Measurements from ENCODE around the gene PLPP3.

PLPP3 gene

DNA sequence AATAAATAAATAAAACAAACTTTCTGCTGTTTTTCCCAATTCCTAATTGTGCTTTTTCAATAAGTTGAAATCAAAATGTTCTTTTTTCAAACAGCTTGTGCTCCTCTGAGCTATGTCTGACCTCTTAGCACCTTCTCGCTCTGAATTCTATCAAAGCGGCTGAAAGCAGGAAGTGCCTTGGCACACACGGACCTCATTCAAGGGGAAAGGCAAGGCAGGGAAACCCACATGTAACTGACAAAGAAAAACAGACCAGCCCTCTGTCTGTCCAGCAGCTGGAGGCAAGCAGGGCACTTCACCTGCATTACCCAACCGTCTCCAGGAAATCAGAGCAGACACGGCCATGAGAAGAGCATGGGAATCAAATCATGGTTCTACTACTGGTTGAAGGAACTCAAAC lies 56.7 kb downstream of the PLPP3 start:
- no peak for DNase-seq (ENCODE audit: low read depth)

DNA sequence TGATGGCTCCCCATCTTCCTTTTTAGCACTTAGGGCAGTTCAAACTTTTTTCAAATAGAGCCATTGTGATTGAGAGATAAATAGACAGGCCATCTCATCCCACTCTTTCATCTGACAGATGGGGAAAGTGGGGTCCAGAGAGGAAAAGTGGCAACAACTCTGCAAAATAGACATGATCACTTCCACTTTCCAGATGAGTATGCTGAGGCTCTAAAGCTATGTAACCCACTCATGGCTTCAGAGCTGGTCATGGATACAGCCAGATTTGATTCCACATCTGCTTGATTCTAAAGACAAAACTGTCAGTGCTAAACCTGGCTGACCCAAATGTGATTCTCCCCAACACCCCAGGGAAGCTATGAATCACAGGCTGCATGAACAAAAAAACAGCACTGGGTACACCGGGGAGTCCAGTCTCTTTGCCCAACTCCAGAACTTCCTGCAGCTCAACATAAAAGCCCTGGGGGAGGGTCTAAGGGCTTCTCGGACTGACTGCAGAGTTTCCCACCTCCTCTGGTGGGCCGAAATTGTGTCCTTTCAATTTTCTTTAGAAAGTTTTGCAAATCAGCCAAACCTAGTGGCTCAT lies 59.3 kb downstream of the PLPP3 start:
- DNase-seq (ENCODE audit: low read depth) = no peak

DNA sequence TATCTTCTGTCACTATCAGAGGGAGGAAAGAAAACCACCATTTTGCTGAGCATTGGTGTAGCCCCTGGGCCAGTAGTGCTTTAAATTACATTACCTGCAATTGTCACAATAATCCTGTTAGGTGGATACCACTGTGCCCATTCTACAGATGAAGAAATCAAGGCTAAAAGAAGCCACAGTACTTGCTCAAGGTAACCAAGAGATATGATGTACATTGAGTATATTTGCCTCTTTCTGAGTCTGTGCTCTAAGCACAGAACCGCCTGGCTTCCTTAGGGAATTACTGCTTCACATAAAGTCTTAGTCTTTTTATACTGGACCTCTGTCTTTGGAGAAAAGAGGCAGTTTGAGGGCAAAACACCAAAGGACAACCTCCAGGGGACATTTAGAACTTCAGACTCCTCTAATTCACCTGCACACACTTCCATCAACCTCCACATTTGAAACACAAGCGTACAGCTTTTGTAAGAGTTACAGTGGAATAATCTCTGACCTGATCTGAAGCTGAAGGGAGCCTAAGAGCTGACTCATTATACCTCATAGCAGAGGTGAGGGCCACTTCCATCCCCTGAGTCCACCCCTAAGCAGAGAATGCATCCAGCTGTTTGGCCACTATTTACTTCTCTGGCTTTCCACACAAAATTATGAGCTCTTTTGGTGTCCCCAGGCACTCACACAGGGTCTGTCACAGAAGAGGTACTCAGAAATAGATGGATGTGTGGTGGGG lies 61.8 kb downstream of the PLPP3 start:
- DNase-seq (ENCODE audit: low read depth) = no peak

DNA sequence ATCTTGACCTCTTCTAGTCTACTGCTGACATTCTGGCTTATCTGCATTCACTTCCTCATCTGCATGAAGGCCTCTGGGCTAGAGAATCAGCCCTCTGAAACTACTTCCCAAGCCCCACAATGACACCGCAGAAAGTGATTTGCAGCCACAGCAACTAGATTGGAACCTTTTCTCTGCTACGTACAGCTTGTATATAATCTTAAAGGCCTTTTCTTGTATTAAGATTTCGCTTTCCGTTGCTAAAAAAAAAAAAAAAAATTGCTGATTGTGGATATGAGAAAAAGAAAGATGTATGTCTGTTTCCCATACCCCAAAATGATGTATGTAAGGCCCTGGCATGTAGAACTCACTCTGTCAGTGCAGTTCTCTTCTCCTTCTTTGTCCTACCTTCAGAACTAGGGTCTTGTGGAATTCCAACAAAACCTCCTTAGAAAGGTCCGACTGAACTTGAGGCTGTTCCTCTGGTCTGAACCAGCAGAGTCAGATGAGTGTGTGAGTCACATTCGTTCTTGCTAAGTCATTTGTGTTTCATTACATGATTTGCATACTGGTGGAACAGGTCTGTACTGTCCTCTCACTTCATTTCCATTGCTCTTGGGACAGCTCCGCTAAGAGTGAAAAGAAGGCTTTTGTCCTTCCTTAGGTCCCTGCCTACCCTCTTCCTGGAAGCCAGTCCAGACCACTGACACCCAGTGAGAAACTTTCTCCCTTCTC lies 62.7 kb downstream of the PLPP3 start:
- DNase-seq (ENCODE audit: low read depth) = no peak

DNA sequence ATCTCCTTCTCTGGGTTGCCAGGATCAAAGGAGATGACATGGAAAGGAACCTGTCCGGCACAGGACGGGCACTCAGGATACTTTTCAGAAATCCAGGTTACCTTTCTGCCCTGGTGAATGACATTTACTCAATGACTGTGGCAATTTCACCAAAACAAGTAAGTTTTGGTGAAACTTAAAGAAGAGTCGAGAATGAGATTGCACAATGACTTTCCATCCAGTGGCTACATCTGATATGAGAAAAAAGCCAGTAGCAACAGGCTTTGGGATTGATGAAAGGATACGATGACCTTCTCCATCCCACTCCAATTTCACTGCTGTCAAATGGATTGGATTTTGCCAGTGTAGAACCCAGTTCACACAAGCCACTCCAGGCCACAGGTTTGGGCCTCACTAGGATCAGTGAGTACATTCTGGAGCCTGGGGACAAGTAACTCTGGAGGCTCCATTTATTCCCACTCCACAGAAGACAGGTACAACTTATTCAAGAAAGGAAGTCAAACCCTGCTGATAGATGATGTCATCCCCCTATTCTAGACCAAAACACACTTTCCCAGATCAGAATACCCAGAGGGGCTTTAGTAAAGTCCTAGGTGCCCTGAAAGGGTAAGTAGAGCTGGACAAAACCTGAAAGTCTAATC lies 63.3 kb downstream of the PLPP3 start:
- no peak for DNase-seq (ENCODE audit: low read depth)

DNA sequence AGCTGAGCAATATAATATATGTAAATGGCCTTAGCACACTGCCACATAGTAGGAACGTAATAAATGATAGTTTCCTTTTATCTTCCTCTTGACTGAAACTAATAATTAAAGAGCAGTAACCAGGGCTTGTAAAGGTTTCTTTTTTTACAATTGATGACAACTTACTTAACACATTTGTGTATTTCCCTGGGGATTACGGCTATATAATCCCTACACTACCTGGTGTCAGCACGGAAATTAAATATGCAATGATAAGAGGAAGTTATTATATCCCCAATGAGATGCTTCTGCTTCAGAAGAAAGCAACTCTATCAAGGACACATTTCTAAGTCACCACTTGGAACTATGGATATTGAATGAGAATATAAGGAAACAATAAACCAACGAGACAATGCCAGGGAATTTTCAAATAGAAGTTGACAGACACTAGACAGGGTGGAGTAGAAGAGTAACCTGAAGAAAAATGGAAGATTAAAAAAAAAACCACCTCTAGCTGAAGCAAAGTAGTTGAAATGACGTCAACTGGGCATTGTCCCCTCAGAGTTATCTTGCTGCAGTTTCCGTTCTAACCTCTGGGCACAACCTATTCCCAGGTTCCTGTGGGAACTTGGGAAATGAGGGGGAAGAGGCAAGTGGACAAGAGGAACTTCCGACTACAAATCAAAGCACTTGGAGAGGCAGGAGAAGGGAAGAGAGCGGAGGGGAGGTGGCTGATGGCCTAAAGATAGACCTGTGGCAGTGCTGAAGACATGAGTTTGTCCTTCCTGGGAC lies 66.5 kb downstream of the PLPP3 start:
- no peak for DNase-seq (ENCODE audit: low read depth)

DNA sequence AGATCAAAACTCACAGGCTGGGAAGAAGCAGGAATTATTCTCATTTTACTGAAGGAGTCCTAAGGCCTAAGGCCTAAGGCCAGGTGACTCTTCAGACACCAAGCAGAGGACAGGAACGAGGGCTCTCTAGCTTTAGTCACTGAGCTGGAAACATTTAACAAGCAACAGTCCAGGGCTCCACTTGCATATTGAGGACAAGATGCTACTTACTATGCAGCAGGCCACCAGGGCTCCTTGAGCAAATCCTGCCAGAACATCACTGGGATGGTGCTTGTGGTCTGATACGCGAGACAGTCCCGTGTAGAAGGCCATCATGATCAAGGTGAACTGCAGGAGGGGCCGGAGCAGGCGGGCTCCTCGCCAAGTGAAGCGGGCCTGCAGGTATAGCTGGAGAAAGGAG lies 67.6 kb downstream of the PLPP3 start:
- no peak for DNase-seq (ENCODE audit: low read depth)

DNA sequence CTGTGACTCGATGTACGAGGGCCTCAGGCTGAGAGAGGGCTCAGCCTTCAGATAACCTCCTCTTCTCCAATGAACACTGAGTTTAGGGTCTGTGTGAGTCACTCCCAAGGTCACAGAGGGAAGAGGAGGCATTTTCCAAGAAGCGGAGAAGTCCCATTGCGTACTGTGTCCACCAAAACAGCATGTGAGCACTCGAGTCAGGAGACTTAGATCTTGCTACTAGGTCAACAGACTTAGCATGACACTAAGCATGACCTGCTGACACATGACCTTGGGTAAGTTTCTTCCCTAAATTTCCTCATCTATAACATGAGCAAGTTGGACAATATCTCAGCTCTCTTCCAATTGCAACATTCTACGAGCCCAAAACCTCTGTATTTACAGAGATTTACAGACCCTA lies 68.0 kb downstream of the PLPP3 start:
- no peak for DNase-seq (ENCODE audit: low read depth)

DNA sequence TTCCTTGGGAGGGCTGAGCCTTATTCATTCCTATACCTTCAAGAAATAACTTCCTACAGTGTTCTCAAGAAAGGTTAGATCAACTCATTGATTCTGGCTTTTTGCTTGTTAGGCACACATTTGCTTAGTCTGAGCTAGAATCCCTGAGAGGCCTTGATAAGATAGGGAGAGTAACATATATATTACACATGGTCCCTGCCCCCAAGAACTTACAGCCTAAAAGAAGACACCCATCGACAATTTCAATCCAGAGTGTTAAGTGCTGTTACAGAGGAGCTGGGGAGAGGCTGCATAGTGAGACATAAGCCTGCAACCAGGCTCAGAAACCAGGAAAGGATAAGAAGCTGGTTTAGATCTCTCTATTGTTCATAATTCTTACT lies 68.7 kb downstream of the PLPP3 start:
- DNase-seq (ENCODE audit: low read depth) = no peak

DNA sequence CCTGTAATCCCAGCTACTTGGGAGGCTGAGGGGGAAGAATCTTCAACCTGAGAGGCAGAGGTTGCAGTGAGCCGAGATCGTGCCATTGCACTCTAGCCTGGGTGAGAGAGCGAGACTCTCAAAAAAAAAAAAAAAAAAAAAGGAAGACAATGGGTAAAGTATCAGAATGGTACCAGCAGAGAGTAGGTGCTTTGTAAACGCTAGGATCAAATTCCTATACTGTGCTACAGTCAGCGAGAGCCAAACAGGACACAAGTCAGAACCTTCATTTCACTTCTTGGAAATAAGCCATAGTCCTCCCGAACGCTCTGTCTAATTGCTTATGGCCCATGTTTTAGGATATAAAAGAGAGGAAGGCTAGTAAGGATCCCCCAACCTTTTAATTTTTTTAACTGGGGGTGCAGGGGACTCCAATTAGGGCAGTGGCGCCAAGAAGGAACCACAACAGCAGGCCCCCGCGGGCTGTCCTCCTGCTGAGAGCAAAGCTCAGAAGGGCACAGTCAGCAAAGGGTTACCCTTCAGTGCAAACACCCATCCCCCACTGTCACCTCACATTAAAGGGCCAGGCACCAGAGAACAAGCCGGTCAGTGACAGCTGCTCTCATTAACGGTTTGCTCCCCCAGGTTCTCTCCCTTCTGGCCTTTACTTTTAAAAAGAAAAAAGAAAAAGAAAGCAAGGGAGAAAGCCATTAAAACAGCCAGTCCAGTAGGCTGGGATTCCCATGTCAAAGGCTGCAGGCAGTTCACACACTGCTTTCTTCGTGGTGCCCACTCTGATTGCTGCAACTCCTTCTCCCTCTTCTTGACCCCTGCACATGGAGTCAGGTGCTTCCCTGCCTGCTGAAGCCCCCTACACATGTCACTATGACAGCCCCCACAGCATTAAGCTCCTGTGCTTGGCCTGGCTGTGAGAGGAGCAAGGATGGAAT lies 69.4 kb downstream of the PLPP3 start:
- no peak for DNase-seq (ENCODE audit: low read depth)

DNA sequence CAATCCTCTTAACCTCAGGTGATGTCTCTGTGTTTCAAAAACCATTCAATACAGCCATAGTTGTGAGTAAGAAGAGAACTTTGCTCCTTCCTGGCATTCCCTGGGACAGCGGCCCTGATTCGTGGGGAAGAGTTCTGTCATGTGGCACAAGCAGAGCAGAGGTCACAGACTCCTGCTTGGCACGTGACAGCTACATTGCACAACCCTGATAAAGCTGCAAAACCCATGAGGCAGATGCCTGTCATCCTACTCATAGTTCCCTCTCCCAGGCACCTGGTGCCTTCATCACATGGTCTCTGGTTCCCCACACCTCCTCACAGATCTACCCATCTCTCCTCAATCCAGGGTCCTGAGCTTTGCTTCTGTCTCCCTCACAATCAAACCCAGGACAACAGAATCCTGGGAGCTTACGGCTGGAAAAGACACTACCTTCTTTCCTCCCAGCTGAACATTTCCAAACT lies 70.8 kb downstream of the PLPP3 start:
- no peak for DNase-seq (ENCODE audit: low read depth)

DNA sequence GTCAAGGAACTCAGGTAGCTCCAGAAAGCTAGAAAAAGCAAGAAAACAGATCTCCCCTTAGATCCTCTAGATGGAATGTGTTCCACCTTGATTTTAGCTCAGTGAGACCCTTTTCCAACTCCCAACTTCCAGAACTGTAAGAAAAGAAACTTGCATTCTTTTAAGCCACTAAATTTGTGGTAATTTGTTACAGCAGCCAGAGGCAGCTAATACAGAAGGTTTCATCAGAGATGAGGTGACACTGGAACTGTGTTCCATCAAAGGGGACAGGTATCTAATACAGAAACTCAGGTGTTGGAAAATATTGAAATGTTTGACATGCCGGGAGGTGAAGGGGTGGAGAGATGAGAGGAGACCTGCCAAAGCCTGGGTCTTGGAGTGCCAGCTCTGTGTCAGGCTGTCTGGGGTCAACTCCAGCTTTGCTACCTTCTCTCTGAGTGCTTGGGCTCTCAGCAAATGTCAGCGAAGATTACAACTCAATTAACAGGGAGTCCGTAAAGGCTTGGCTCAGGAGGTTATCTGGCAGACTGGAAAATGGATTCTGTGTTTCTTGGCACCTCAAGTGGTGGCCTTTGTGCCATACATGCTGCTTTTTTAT lies 71.3 kb downstream of the PLPP3 start:
- no peak for DNase-seq (ENCODE audit: low read depth)

DNA sequence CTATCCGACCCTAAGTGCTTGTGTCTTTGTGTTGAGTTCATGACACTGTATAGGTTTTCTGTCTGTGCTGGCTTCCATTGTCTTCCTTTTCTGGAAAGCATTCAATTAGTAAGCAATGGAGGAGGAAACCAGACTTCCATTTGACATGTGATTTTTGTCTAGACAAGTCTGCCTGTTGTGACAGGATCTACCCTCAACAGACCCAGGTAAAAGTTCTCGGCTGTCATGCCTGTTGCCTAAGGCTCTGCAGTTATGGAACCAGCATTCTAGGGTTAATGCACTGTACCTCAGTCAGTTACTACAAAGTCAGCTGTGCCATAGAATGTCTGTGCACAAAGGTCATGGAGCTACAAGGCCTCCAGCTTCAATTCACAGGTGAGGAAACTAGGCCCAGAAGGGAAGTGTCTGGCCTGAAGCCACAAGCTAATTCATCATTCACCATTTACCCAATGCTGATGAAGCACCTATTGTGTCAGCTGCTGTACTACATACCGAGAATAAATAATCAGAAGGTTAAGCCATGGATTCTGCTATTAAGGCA lies 72.3 kb downstream of the PLPP3 start:
- no peak for DNase-seq (ENCODE audit: low read depth)

DNA sequence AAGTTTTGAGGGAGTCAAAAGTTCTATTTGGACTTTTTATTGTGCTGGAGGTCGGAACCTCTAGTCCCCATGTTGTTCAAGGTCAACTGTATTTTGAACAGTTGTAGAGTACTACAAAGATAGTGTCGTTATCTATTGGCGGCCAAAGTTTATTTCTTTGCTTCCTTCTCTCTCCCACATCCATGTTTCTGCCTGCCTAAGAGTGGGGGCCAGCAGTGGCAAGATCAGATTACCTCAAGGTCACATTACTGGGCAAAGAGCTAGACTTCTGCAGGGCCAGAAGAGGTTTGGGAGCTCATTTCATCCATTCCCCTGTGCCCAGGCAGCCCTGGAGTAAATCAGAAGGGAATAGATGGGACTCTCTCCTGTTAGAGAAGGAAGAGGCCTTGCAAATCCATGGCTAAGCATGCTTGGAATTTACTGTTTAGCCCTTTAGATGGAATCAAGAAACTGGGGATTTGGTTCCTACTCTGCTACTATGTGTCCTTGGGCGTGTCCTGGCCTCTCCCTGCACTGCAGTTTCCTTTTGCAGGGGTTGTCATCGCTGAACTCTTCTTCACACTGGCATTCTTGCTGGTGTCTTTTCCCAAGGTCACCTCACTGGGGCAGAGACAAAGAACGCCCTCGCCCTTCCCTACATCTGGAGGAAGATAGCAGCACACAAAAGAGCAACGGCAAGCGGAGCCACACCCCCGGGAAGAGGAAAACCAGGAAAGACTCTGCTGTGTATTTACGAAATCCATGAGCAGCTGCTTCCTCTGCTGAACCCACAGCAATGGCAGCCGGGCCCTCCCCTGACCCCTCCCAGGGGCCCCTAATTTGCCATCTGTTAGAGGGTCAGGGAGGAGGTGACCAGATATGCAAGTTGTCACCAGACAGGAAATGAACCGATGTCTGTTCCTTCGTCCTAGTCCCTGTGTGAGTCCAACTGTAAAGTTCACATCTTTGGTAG lies 73.3 kb downstream of the PLPP3 start:
- no peak for DNase-seq (ENCODE audit: low read depth)

DNA sequence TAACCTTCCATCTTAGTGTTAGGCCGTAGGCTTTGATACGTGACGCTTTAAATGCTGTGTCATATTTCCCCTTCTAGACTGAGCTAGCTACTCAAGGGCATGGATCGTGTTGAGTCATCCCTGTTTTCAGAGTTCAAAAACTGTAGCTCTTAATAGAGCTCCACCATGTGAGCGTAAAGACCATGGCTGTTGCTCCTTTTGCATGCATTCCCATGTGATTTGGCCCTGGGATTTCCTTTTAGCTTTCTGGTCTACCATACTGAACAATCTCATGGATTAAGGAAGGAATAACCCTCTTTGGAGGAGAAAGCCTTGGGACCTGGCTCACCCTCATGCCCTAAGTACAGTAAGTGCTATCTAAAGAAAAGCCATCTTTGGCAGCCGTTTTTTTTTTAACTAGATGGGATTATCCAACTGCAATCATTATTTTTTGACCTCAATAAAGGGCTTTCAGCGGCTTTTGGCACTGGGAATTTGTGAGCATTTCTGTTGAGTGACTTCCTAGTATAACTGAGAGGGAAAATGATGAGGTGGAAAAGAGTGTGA lies 76.6 kb downstream of the PLPP3 start:
- DNase-seq (ENCODE audit: low read depth) = no peak

DNA sequence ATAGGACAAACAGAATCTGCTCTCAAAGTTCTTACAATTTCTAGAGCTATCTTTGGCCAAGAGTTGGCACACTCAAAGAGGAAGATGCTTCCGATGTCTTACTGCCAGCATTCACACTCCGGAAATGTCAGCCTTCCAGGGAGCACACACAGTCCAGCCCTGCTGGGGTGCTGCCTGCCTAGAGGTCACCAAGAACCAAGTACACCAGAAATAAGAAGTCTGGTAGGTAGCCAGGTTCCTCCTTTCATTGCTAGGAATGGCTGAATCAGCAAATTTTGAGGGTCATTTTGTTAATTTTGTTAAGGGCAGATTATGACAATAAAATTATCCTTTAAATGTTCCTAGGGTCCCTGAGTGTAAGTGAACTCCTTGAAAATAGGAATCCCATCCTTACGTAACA lies 77.5 kb downstream of the PLPP3 start:
- DNase-seq (ENCODE audit: low read depth) = no peak

DNA sequence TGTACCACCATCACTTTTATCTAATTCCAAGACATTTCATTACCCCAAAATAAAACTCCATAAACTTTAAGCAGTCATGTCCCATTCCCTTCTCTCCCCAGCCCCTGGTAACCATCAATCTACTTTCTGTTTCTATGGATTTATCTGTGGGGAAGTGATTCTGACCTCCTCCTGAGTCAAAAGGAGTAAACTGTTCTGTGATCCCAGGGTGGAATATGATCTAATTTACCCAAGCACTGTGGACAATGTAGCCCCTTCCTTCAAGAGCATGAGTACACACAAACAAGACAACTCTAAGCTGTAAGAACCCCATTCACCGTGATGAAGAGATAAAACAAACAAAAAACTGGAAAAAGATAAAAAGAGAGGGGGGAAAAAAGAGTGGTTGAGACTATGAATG lies 77.9 kb downstream of the PLPP3 start:
- DNase-seq (ENCODE audit: low read depth) = no peak

DNA sequence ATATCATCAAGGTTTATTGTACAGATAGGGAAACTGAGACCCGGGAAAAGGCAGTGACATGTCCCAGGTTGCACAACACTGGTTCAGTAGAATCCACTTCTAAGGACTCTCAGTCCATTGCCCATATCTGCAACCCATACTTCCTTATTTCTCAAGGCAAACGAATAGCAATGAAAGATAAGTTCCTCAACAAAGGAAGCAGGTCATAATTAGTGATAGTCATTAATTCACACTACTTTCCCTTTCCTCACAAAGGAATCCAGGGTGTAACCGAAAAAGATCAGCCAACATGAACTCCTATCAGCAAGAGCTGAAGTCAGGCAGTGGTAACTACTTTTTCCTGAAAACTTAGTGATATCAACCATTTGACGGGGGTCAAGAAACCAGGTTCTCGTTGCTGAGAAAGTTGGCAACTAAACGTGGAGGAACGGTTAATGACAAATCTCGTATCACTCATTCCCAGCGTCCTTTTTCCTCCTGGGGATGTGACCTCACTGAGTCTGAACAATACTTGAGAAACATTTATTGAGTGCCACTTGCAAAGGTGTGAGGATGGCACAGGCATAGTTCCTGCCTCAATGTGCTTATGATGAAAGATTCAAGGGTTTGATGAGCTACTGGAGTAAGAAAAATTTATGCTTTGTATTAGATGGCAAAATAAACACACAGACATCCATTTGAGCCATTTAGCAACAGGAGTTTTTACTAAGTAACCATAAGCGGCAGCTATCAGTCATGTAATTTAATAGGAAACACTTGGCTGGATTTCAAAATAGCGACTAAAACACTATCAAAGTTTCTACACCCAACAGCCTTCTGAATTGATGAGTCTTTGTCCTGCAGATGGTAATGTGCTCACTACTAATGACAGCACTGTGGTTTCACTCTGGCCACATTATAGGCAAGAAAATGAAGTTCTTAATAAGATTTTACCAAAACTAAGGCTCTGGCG lies 82.3 kb downstream of the PLPP3 start:
- no peak for DNase-seq (ENCODE audit: low read depth)
